HG03025 (cell line): ENCODE measurements around the gene UTS2R.
"Not testable (repeated sequence)": the region's sequence is repeated elsewhere in the genome, so short reads cannot be mapped to it uniquely, and the experiment has no call there.

ENCODE experiments used
- ATAC-seq: cut with Tn5 transposase; IDR thresholded peaks from one replicate; pipeline ENCODE4 v1.9.1; 2021; ENCODE audit warnings: mild to moderate bottlenecking, moderate library complexity; ENCODE audit not compliant: unreplicated experiment, low FRiP score

The UTS2R gene

GRCh38 chr17:82373072-82373452 lies 1.5 kb downstream of the UTS2R start:
- not testable (repeated sequence) for ATAC-seq

- no peak for ATAC-seq
Measured at GRCh38 chr17:82373731-82374625, 2.4 kb downstream of the UTS2R start.

GRCh38 chr17:82374626-82375331 lies 3.2 kb downstream of the UTS2R start:
- no peak for ATAC-seq

- ATAC-seq: no peak
Measured at GRCh38 chr17:82375359-82376041, 3.9 kb downstream of the UTS2R start.

GRCh38 chr17:82376042-82376730 lies 4.6 kb downstream of the UTS2R start:
- ATAC-seq: no peak

- ATAC-seq: not testable (repeated sequence)
Measured at GRCh38 chr17:82377294-82377693, 5.7 kb downstream of the UTS2R start.

GRCh38 chr17:82377924-82378740 lies 6.6 kb downstream of the UTS2R start:
- no peak for ATAC-seq

- ATAC-seq: no peak
Measured at GRCh38 chr17:82378741-82379021, 7.1 kb downstream of the UTS2R start.

- ATAC-seq: no peak
Measured at GRCh38 chr17:82380860-82381702, 9.5 kb downstream of the UTS2R start.

- not testable (repeated sequence) for ATAC-seq
Measured at GRCh38 chr17:82381703-82382009, 10.1 kb downstream of the UTS2R start.

- not testable (repeated sequence) for ATAC-seq
Measured at GRCh38 chr17:82382220-82382932, 10.8 kb downstream of the UTS2R start.

GRCh38 chr17:82382933-82383255 lies 11.3 kb downstream of the UTS2R start:
- ATAC-seq: no peak

GRCh38 chr17:82383411-82383810 lies 11.8 kb downstream of the UTS2R start:
- no peak for ATAC-seq

- no peak for ATAC-seq
Measured at GRCh38 chr17:82384051-82384729, 12.6 kb downstream of the UTS2R start.

GRCh38 chr17:82384730-82385481 lies 13.3 kb downstream of the UTS2R start:
- no peak for ATAC-seq

- no peak for ATAC-seq
Measured at GRCh38 chr17:82385559-82386254, 14.1 kb downstream of the UTS2R start.

GRCh38 chr17:82386255-82386831 lies 14.8 kb downstream of the UTS2R start:
- no peak for ATAC-seq
